ENCODE results near the gene VSX1. TPM values are rescaled to one million over a fixed set of nuclear protein-coding genes. Genes with fewer than 3 reads are reported as not detected.

VSX1 gene
- total and polyA plus RNA-seq, 9 of the 15 experiments (the other 6 are each of a cell fraction or from before 2014, with no cell fraction given) = not detected

GRCh38 chr20:25089096-25089495 is 7.2 kb upstream of the VSX1 start:
- in situ Hi-C loops (cut with MboI) (no loop called here), intact Hi-C loops (cut with micrococcal nuclease) (no loop called here)
- Histone ChIP-seq H3K27me3 (ENCODE audit: control insufficient read depth in 2 of 2, insufficient read depth in 2 of 2, low read length in 2 of 2) (peaks cover under 1 to 23% of the 10 kb centered on the region in 2 experiments; a peak in 3 of 5 replicates), H3K36me3 (ENCODE audit: control insufficient read depth, insufficient read depth, low read length) (no peaks in the 10 kb centered on the region), H2AFZ (ENCODE audit: low read depth, low read length) (no peak overlapping the region), H3K4me2 (ENCODE audit: insufficient read depth, low read length) (no peak overlapping the region), H3K4me3 (no peak overlapping the region), H4K20me1 (replicated peaks; ENCODE audit: control insufficient read depth, insufficient read depth, low read length) (no peaks in the 10 kb centered on the region; the same call in 1 of the 2 replicates), H3K79me2 (ENCODE audit: control insufficient read depth, insufficient read depth, low read length) (no peaks in the 10 kb centered on the region), H3K27ac (ENCODE audit: extremely low read depth, low read depth, low read length) (no peak overlapping the region), H3K4me1 (replicated peaks in 1 of 2; ENCODE audit: control insufficient read depth in 2 of 2, insufficient read depth in 2 of 2, low read length in 2 of 2) (no peaks in the 10 kb centered on the region), H3K9me3 (replicated peaks; ENCODE audit: control insufficient read depth, insufficient read depth, low read depth, low read length) (no peaks in the 10 kb centered on the region), H3K9me1 (ENCODE audit: control insufficient read depth, insufficient read depth, low read length) (no peaks in the 10 kb centered on the region), H3K9ac (ENCODE audit: insufficient read depth in 1 of 2, low read depth in 2 of 2, low read length in 2 of 2) (no peak overlapping the region)
- FAIRE-seq (no peak), ATAC-seq (no peak), DNase-seq (ENCODE audit: extremely low read depth in 1 of 4, low spot score in 3 of 4) (no peak)
- no TSS peak for BruUV-seq (replicated peaks)
- CTCF ChIA-PET (ENCODE audit: low intra/inter-chr PET ratio) = no interaction called here
- POLR2A ChIA-PET = no interaction called here
- no peak for TF ChIP-seq RBM25 (IDR thresholded peaks at IDR 0.05; ENCODE audit: low read depth, low read length, severe bottlenecking)
- no peak for TF ChIP-seq ZBTB5 (IDR thresholded peaks at IDR 0.05)
- no peak for TF ChIP-seq ASH1L (IDR thresholded peaks at IDR 0.05; ENCODE audit: borderline replicate concordance, low read depth, partially characterized antibody)
- TF ChIP-seq ARNT (IDR thresholded peaks at IDR 0.05) = no peak
- no peak for TF ChIP-seq ATF6 (CRISPR knock-in tag; IDR thresholded peaks at IDR 0.05)
- no peak for TF ChIP-seq HNRNPH1 (optimal IDR thresholded peaks at IDR 0.05; ENCODE audit: low read depth, low read length)
- no peak for TF ChIP-seq KDM5B (IDR thresholded peaks at IDR 0.05; ENCODE audit: insufficient replicate concordance, low read depth, low read length)
- TF ChIP-seq CREB3 (tag; conservative IDR thresholded peaks at IDR 0.05; ENCODE audit: low read depth) = no peak
- no peak for TF ChIP-seq VEZF1 (CRISPR knock-in tag; IDR thresholded peaks at IDR 0.05)
- no peak for TF ChIP-seq ILF3 (IDR thresholded peaks at IDR 0.05; ENCODE audit: borderline replicate concordance)
- no peak for TF ChIP-seq LEF1 (IDR thresholded peaks at IDR 0.05)
- TF ChIP-seq ZBTB33 (CRISPR knock-in tag; IDR thresholded peaks at IDR 0.05) = no peak
- no peak for TF ChIP-seq POLR3G (IDR thresholded peaks at IDR 0.05; ENCODE audit: extremely low read depth, insufficient read length, insufficient replicate concordance)
- no peak for TF ChIP-seq E2F3 (CRISPR knock-in tag; IDR thresholded peaks at IDR 0.05)

All from K562 (cell line).